Stimulated activated CD8-positive, alpha-beta memory T cell treated with anti-CD3 and anti-CD28 coated beads, Interleukin-7, amount 100 ng/mL, for 48 hours (primary cell): ENCODE data around the gene NHEJ1.

Experiments
- DNase-seq, 2 donors: peaks; one replicate each; pipeline ENCODE4 v3.0.0-alpha.2; 2020; ENCODE audit warnings: low read depth in 1 of 2; ENCODE audit errors: extremely low read depth in 1 of 2

The NHEJ1 gene

GRCh38 chr2:219034823-219035222 lies 125.8 kb downstream of the NHEJ1 start:
- no peak for DNase-seq

GRCh38 chr2:219032051-219032745 lies 128.4 kb downstream of the NHEJ1 start:
- DNase-seq, result no peak

- DNase-seq, result no peak
Observed at GRCh38 chr2:219031005-219031738, 129.4 kb downstream of the NHEJ1 start.

DNA sequence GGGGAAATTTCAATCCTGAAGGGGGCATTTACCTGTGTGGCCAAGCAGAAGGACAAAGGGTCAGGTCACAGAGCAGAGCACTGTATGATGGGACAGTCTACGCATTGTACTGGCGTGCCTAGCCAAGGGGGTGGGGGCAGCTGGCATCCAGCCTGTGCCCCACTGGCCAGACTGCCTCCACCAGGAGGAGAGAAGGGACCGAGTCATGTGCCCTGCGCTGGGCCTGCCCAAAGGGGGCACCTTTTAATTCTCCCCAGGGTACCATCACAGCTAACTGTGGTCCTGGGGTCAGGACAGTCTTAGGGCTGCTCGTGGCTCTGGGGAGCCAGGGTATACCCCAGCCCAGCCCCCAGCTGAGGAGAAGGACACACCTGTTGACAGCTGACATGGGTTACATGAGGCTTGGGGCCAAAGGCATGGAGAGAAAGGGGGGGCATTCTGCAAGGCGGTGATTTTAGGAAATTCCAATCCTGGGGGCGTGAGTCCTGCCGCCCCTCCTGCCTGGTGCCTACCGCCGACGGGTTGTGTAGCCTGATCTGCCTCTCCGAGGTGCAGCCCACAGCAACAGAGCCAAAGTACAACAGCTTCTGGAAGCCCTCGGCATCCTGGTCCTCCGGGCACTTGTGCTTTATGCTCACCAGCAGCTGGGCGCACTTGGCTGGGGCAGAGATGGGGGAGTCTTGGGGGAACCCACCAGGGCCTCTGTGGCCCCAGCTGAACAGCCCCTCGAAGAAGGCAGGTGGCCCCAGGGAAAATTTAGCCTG lies 130.3 kb downstream of the NHEJ1 start:
- no peak for DNase-seq

DNA sequence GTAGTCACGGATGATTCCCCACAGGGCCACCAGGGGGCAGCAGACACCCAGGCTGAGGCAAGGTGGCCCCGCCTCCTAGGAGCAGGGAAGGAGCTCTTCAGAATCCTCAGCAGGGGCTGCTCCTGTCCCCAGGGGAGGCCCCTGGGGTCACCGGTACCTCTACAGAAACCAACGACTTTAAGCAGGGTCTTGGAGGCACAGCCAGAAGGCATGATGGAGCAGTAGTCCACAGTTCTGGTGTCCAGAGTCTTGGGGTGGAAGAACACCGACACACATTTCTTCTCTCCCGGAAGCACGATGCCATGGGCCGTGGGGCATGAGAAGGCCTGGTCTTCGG lies 130.8 kb downstream of the NHEJ1 start:
- peak; percentile 33 to 59 for DNase-seq

- no peak for DNase-seq
Observed at GRCh38 chr2:219028996-219029828, 131.4 kb downstream of the NHEJ1 start.

DNA sequence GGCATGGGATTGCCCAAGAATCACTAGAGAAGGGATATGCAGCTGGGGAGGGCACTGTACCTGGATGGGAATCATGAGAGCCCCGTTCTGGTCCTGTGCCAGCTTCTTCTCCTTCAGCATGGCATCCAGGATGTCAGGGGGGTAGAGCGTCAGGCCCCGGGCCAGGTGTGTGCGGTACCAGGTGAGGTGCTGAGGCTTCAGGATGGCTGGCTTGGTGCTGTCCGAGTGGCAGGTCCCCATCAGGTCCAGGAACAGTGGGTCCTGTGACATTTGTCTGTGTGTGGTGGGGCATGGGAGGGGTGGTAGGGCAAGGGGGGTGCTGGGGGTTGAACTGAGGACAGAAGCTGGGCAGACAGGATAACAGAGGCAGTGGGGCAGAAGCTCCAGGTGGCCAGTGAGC lies 132.5 kb downstream of the NHEJ1 start:
- DNase-seq, result no peak

DNA sequence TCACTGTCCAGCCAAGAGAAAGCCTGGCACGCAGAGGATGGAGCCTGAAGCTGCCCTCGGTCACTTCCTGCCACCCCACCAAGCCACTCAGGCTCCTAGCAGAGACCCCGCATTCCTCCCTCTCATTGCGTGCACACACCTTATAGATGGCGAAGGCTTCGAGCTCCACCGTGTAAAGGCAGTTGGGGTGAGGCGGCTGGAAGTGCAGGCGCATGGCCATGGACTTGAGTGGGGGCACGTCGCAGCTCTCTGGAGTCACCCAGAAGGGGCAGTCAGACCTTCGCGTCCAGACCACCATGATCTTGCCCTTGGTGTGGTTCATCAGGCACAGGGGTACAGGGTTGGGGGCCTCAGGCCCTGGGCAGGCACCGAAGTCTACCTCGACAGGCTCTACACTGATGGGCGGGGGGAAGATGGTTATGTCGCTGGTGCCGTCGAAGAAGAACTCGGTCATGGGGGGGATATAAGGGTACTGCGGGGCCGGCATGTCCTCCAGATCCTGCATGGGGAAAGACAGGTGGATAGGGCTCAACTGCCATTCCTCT lies 133.0 kb downstream of the NHEJ1 start:
- DNase-seq, result no peak

GRCh38 chr2:219026946-219027345 lies 133.7 kb downstream of the NHEJ1 start:
- no peak for DNase-seq

DNA sequence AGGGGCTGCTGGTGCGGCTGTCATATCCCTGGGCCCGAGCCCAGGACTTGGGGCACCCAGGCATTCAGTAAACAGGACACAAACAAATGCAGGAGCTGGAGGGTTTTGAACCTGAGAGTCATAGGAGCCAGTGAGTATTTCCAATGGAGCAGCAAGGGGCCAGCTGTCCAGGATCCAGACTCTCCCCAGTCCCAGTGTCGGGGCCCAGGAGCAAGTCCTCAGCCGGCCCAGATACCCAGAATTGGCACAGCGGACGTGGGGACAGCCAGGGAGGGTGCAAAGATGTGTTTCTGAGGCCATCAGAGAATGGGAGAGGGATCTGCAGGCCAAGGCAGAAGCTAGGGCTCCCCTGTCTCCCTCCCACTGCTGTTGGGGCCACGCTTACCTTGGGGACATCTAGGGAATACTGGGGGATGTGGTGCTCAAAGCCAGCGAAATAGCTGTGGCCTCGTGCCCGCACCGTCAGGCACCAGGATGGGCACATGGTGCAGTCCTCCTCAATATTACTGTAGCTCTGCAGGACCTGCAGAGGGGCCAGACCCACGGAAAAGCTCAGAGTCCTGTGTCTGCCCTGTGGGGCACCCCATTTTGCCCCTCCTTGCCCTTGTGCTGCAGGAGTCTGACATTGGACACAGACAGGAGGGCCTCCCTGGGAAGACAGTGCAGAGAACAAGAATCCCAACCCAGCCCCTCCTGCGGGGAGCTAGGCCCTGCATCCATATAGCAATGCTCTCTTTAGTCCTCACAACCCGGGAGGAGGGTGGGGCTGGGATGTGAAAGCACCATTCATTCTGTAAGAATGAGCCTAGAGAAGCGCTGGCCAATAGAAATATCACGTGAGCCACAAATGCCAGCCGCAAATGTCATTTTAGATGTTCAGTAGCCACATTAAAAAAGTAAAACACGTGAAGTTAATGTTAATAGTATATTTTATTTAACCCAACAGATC lies 134.7 kb downstream of the NHEJ1 start:
- DNase-seq, result no peak
